ENCODE results near the gene OR4D1. TPM values are rescaled to one million over a fixed set of nuclear protein-coding genes. Genes with fewer than 3 reads are reported as not detected.
"Not testable (repeated sequence)": the region's sequence is repeated elsewhere in the genome, so short reads cannot be mapped to it uniquely, and the experiment has no call there.

The OR4D1 gene
- polyA plus RNA-seq, result 0.11 TPM

GRCh38 chr17:58147930-58148434, at the start of gene OR4D1:
Gene OR4D1 (plus strand): TSS chr17:58148384. CDS start chr17:58155154, 6,770 bp downstream.
- Mint-ChIP-seq H3K9me3 (peaks cover 12 to 27% (median 17%) of the 10 kb centered on the region in 3 donors), H3K36me3 (peaks cover 8% of the 10 kb centered on the region), H3K27me3 (peaks cover 23% of the 10 kb centered on the region), H3K27ac (no peak within 1 kb of the TSS), H3K4me1 (peaks cover 7 to 13% (median 9%) of the 10 kb centered on the region in 3 donors), H3K4me3 (no peak within 1 kb of the TSS)

DNA sequence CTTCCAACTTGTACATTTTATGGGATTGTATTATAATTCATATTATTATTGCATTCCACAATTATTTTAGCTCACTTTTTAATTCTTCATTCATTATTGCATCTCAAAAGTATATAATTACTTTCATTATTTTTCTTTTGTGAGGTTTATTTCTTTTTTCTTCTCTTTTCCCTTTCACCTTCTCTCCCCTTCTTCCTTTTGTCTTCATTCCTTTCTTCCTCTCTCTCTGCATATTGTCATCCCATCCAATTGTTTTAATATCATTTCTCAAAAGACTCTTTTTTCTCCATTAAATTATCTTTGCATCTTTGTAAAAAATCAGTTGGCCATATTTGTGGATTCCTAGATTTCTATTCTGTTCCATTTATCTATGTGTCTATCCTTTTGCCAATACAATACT, 47.7 kb upstream of the OR4D1 start:
- Mint-ChIP-seq H3K4me1 (no peaks in the 10 kb centered on the region), H3K36me3 (no peaks in the 10 kb centered on the region), H3K27ac (no peak overlapping the region), H3K27me3 (no peaks in the 10 kb centered on the region), H3K9me3 (no peaks in the 10 kb centered on the region), H3K4me3 (no peak overlapping the region)

DNA sequence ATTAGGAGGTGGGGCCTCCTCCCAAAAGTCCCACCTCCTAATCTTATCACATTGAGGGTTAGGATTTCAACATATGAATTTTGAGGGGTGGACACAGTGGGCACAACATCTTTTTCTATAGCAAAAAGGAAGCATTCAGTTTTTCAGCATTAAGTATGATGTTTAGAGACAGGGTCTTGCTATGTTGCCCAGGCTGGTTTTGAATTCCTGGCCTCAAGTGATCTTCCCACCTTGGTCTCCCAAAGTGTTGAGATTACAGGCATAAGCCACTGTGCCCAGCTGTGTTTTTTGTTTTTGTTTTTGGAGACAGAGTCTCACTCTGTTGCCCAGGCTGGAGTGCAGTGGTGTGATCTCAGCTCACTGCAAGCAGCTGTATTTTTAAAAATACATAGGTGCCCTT, 46.3 kb upstream of the OR4D1 start:
- not testable (repeated sequence) for H3K4me1 Mint-ChIP-seq, H3K27ac Mint-ChIP-seq, H3K27me3 Mint-ChIP-seq, H3K9me3 Mint-ChIP-seq, H3K36me3 Mint-ChIP-seq, H3K4me3 Mint-ChIP-seq

GRCh38 chr17:58105093-58105492, 43.1 kb upstream of the OR4D1 start:
- peaks cover 1% of the 10 kb centered on the region for H3K27me3 Mint-ChIP-seq
- no peak overlapping the region for H3K27ac Mint-ChIP-seq
- no peak overlapping the region for H3K4me3 Mint-ChIP-seq
- no peaks in the 10 kb centered on the region for H3K4me1 Mint-ChIP-seq
- no peaks in the 10 kb centered on the region for H3K36me3 Mint-ChIP-seq
- H3K9me3 Mint-ChIP-seq, result no peaks in the 10 kb centered on the region

DNA sequence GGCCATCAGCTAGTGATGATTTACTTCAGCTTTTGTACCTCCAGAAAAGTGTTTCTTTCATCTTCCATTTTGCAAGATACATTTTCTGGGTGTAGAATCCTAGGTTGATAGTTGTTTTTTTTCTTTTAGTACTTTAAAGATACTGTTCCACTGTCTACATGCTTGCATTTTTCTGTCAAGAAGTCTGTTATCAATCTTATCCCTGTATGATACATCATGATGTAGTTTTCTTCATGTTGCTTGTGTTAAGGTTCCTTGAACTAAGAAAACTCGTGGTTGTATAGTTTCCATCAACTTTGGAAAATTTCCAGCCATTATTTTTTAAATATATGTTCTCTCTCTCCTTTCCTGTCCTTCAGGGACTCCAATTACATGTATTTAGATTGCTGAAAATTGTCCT, 40.9 kb upstream of the OR4D1 start:
- H3K27ac Mint-ChIP-seq, result no peak overlapping the region
- no peaks in the 10 kb centered on the region for H3K9me3 Mint-ChIP-seq
- H3K27me3 Mint-ChIP-seq, result peaks cover 1% of the 10 kb centered on the region
- H3K4me1 Mint-ChIP-seq, result no peaks in the 10 kb centered on the region
- H3K36me3 Mint-ChIP-seq, result no peaks in the 10 kb centered on the region
- H3K4me3 Mint-ChIP-seq, result no peak overlapping the region

DNA sequence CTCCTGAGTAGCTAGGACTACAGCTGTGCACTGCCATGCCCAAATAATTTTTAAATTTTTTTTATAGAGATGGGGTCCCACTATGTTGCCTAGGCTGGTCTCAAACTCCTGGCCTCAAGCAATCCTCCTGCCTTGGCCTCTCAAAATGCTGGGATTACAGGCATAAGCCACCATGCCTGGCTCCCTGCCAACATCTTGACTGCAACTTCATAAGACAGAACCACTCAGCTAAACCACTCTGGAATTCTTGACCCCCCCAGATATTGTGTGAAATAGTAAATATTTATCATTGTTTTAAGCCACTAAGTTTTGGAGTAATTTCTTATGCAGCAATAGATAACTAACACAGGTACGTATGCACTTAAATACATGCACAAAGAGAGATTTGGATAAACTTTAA, 39.0 kb upstream of the OR4D1 start:
- Mint-ChIP-seq H3K9me3 (no peaks in the 10 kb centered on the region), H3K27ac (no peak overlapping the region), H3K4me3 (no peak overlapping the region), H3K36me3 (no peaks in the 10 kb centered on the region), H3K4me1 (peaks cover 0 to 4% (median 0%) of the 10 kb centered on the region in 3 donors), H3K27me3 (peaks cover 1% of the 10 kb centered on the region)

- no peaks in the 10 kb centered on the region for H3K9me3 Mint-ChIP-seq
- H3K4me1 Mint-ChIP-seq, result peaks cover 0 to 4% (median 0%) of the 10 kb centered on the region in 3 donors
- H3K27me3 Mint-ChIP-seq, result peaks cover 6% of the 10 kb centered on the region
- no peaks in the 10 kb centered on the region for H3K36me3 Mint-ChIP-seq
- no peak overlapping the region for H3K27ac Mint-ChIP-seq
- no peak overlapping the region for H3K4me3 Mint-ChIP-seq
Observed at GRCh38 chr17:58110012-58110411, 38.2 kb upstream of the OR4D1 start.

DNA sequence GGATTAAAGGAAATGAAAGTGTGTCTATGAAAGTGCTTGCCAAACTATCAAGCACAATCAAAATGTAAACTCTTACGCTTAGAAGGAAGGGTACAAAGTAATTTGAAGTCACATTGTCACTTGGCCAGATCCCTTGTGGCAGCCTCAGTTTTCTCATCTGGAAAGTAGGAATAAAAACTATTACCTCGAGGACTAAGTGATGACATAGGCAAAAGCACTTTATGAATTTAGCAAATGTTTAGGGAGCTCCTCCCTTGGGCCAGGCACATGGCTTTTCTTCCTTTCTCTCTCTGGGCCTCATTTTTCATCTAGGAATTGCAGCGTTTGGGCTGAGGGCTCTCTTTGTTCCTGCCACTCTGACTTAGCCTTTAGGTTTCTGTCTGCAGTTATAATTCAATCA, 36.5 kb upstream of the OR4D1 start:
- no peaks in the 10 kb centered on the region for H3K9me3 Mint-ChIP-seq
- H3K4me3 Mint-ChIP-seq, result no peak overlapping the region
- no peak overlapping the region for H3K27ac Mint-ChIP-seq
- peaks cover 0 to 4% (median 0%) of the 10 kb centered on the region in 3 donors for H3K4me1 Mint-ChIP-seq
- H3K27me3 Mint-ChIP-seq, result peaks cover 12% of the 10 kb centered on the region
- H3K36me3 Mint-ChIP-seq, result no peaks in the 10 kb centered on the region

GRCh38 chr17:58112970-58113631, 35.1 kb upstream of the OR4D1 start:
- no peaks in the 10 kb centered on the region for H3K36me3 Mint-ChIP-seq
- H3K27ac Mint-ChIP-seq, result peak overlapping the region in 1 of 3 donors; percentile 39
- peaks cover 18% of the 10 kb centered on the region for H3K27me3 Mint-ChIP-seq
- no peaks in the 10 kb centered on the region for H3K9me3 Mint-ChIP-seq
- peaks cover 0 to 4% (median 0%) of the 10 kb centered on the region in 3 donors for H3K4me1 Mint-ChIP-seq
- no peak overlapping the region for H3K4me3 Mint-ChIP-seq

DNA sequence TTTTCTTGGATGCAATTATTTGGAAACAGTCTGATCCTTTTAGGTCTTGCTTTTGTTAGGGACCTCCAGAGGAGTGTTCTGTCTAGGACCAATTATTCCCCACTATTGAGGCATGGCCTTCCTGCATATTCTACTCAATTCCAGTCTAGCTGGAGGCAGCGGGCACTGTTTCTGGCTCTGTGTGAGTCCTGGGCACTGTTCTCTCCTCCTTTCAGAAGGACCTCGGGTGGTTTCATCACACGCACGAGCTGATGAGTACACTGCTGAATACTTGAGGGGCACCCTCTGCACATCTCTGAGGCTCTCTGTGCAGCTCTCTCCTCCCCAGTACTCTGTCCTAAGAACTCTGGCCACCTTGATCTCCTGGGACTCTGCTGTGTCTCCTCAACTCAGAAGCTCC, 34.2 kb upstream of the OR4D1 start:
- H3K27me3 Mint-ChIP-seq, result peaks cover 19% of the 10 kb centered on the region
- no peak overlapping the region for H3K27ac Mint-ChIP-seq
- peaks cover 0 to 4% (median 0%) of the 10 kb centered on the region in 3 donors for H3K4me1 Mint-ChIP-seq
- no peaks in the 10 kb centered on the region for H3K36me3 Mint-ChIP-seq
- no peaks in the 10 kb centered on the region for H3K9me3 Mint-ChIP-seq
- H3K4me3 Mint-ChIP-seq, result no peak overlapping the region

DNA sequence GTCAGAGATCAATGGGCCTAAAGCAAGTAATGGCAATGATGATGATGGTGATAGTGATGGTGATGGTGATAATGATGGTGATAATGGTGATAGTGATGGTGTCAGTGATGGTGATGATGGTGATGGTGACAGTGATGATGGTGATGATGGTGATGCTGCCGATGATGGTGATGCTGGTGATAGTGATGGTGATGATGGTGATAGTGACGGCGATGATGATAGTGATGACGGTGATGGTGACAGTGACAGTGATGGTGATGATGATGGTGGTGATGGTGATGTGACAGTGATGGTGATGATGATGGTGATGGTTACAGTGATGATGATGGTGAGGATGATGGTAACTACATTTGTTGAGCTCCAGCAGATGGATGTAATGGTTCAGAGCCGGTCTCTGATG, 30.8 kb upstream of the OR4D1 start:
- Mint-ChIP-seq H3K27ac (no peak overlapping the region), H3K27me3 (peaks cover 25% of the 10 kb centered on the region), H3K36me3 (no peaks in the 10 kb centered on the region), H3K9me3 (no peaks in the 10 kb centered on the region), H3K4me3 (no peak overlapping the region), H3K4me1 (peaks cover 0 to 7% (median 0%) of the 10 kb centered on the region in 3 donors)

- H3K27me3 Mint-ChIP-seq, result peaks cover 25% of the 10 kb centered on the region
- no peak overlapping the region for H3K27ac Mint-ChIP-seq
- H3K4me3 Mint-ChIP-seq, result no peak overlapping the region
- no peaks in the 10 kb centered on the region for H3K9me3 Mint-ChIP-seq
- no peaks in the 10 kb centered on the region for H3K36me3 Mint-ChIP-seq
- H3K4me1 Mint-ChIP-seq, result peaks cover 0 to 3% (median 0%) of the 10 kb centered on the region in 3 donors
Observed at GRCh38 chr17:58119491-58119890, 28.7 kb upstream of the OR4D1 start.

- Mint-ChIP-seq H3K27ac (peak overlapping the region in 1 of 3 donors; percentile 13), H3K27me3 (peaks cover 19% of the 10 kb centered on the region), H3K4me1 (peaks cover 0 to 3% (median 0%) of the 10 kb centered on the region in 3 donors), H3K9me3 (no peaks in the 10 kb centered on the region), H3K36me3 (no peaks in the 10 kb centered on the region), H3K4me3 (no peak overlapping the region)
Observed at GRCh38 chr17:58120195-58120822, 27.9 kb upstream of the OR4D1 start.

GRCh38 chr17:58121925-58122324, 26.3 kb upstream of the OR4D1 start:
- Mint-ChIP-seq H3K9me3 (no peaks in the 10 kb centered on the region), H3K27ac (no peak overlapping the region), H3K4me3 (no peak overlapping the region), H3K4me1 (peaks cover 0 to 3% (median 0%) of the 10 kb centered on the region in 3 donors), H3K36me3 (no peaks in the 10 kb centered on the region), H3K27me3 (peaks cover 14% of the 10 kb centered on the region)

DNA sequence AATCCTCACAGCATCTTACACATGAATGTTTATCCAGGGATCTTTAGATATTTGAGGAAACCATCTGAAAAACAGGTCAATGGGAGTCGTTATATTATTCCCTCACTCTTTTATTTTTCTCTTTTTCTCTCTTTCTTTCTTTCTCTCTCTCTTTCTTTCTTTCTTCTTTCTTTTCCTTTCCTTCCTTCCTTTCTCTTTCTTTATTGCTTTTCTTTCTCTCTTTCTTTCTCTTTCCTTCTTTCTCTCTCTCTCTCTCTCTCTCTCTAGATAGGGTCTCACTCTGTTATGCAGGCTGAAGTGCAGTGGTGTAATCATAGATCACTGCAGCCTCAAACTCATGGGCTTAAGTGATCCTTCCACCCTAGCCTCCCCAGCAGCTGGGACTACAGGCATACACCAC, 20.3 kb upstream of the OR4D1 start:
- Mint-ChIP-seq H3K27me3 (peaks cover 22% of the 10 kb centered on the region), H3K36me3 (peaks cover 3% of the 10 kb centered on the region), H3K9me3 (peaks cover 0 to 4% (median 0%) of the 10 kb centered on the region in 3 donors), H3K4me3 (no peak overlapping the region), H3K4me1 (no peaks in the 10 kb centered on the region), H3K27ac (no peak overlapping the region)

DNA sequence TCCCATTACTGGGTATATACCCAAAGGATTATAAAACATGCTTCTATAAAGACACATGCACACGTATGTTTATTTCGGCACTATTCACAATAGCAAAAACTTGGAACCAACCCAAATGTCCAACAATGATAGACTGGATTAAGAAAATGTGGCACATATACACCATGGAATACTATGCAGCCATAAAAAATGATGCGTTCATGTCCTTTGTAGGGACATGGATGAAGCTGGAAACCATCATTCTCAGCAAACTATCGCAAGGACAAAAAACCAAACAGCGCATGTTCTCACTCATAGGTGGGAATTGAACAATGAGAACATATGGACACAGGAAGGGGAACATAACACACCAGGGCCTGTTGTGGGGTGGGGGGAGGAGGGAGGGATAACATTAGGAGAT, 15.5 kb upstream of the OR4D1 start:
- Mint-ChIP-seq H3K27me3 (peaks cover 30% of the 10 kb centered on the region), H3K9me3 (peaks cover 5 to 14% (median 10%) of the 10 kb centered on the region in 3 donors)
- H3K27ac Mint-ChIP-seq, H3K36me3 Mint-ChIP-seq, H3K4me3 Mint-ChIP-seq, H3K4me1 Mint-ChIP-seq: not testable (repeated sequence)

All from IgD-negative memory B cell (primary cell).